ENCODE measurements around the gene C9orf72. TPM values are rescaled to one million over a fixed set of nuclear protein-coding genes. Genes with fewer than 3 reads are reported as not detected.

Gene C9orf72
- total and polyA plus RNA-seq, 2 donors from 2014 or later, result 5.6 to 16.1 TPM

DNA sequence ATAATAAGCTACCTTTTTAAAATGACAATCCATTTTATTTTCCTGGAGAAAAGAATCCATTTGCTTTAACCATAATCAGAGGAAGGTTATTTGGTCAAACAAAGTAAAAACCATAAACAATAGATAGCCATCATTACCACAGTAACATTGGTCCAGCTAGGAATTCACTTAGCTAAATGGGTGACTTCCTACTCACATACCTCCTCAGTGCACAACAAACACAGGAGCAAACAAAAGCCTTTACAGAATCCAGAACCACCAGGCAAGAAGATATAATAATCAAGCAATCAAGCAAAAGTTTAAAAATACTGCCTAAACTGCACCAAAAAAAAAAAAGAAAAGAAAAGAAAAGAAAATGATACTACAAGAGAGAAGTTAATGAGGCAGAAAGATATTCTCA is 50.1 kb downstream of the C9orf72 start:
- DNase-seq (no peak), FAIRE-seq (no peak)
- no peaks in the 10 kb centered on the region for H3K27me3 ChIP-seq (ENCODE audit: control insufficient read depth, insufficient read depth, low read length)
- no peak overlapping the region for H3K4me3 ChIP-seq (ENCODE audit: low read length in 3 of 3)
- peaks cover 0 to 2% (median 0%) of the 10 kb centered on the region in 3 donors for H3K36me3 ChIP-seq (ENCODE audit: control insufficient read depth in 2 of 3, insufficient read depth in 3 of 3, low read length in 3 of 3)
- H3K27ac ChIP-seq (ENCODE audit: low read depth in 2 of 2, low read length in 2 of 2), result no peak overlapping the region
- TF ChIP-seq, protein P1, sequence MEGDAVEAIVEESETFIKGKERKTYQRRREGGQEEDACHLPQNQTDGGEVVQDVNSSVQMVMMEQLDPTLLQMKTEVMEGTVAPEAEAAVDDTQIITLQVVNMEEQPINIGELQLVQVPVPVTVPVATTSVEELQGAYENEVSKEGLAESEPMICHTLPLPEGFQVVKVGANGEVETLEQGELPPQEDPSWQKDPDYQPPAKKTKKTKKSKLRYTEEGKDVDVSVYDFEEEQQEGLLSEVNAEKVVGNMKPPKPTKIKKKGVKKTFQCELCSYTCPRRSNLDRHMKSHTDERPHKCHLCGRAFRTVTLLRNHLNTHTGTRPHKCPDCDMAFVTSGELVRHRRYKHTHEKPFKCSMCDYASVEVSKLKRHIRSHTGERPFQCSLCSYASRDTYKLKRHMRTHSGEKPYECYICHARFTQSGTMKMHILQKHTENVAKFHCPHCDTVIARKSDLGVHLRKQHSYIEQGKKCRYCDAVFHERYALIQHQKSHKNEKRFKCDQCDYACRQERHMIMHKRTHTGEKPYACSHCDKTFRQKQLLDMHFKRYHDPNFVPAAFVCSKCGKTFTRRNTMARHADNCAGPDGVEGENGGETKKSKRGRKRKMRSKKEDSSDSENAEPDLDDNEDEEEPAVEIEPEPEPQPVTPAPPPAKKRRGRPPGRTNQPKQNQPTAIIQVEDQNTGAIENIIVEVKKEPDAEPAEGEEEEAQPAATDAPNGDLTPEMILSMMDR (IDR thresholded peaks at IDR 0.05; ENCODE audit: borderline replicate concordance, extremely low read depth, insufficient read depth), result no peak
- H3K9ac ChIP-seq (ENCODE audit: low read length in 3 of 3), result no peak overlapping the region
- no peaks in the 10 kb centered on the region for H3K9me3 ChIP-seq (ENCODE audit: control insufficient read depth in 2 of 3, insufficient read depth in 1 of 3, low read length in 3 of 3)
- peaks cover 0 to 7% (median 4%) of the 10 kb centered on the region in 3 donors for H3K4me1 ChIP-seq (ENCODE audit: control insufficient read depth in 2 of 3, insufficient read depth in 2 of 3, low read depth in 1 of 3, low read length in 3 of 3)
- intact Hi-C loops (cut with DNase I), result loop anchor here (10.0 kb wide), 1 partner anchor 188 kb away; no protein-coding TSS in a partner anchor

DNA sequence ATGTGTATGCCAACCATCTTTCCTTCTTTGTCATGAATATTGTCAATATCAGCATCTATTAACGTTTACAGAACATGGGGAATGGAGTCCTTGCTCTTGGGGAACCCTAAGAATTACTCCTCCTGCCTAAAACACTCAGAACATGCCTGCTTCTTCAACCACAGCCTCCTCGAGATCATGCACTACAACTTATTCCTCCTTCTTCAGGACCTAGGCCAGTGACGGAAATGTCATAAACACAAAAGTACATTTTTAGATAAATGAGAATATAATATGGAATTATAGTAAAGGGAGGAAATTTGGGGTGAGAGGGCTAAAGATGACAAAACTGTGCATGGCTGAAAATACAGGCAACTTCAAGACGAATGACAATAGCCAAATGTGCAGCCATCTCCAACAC is 52.3 kb downstream of the C9orf72 start:
- DNase-seq, result no peak
- Histone ChIP-seq H3K9ac (ENCODE audit: low read length in 3 of 3) (no peak overlapping the region), H3K27me3 (ENCODE audit: control insufficient read depth, insufficient read depth, low read length) (no peaks in the 10 kb centered on the region), H3K36me3 (ENCODE audit: control insufficient read depth in 2 of 3, insufficient read depth in 3 of 3, low read length in 3 of 3) (peaks cover 0 to 2% (median 0%) of the 10 kb centered on the region in 3 donors), H3K27ac (ENCODE audit: low read depth in 2 of 2, low read length in 2 of 2) (no peak overlapping the region), H3K9me3 (ENCODE audit: control insufficient read depth in 2 of 3, insufficient read depth in 1 of 3, low read length in 3 of 3) (no peaks in the 10 kb centered on the region), H3K4me1 (ENCODE audit: control insufficient read depth in 2 of 3, insufficient read depth in 2 of 3, low read depth in 1 of 3, low read length in 3 of 3) (no peaks in the 10 kb centered on the region), H3K4me3 (ENCODE audit: low read length in 3 of 3) (no peak overlapping the region)
- no peak for FAIRE-seq
- intact Hi-C loops (cut with DNase I), result loop anchor here (10.0 kb wide), 1 partner anchor 186 kb away; no protein-coding TSS in a partner anchor
- TF ChIP-seq, protein P1 (IDR thresholded peaks at IDR 0.05; ENCODE audit: borderline replicate concordance, extremely low read depth, insufficient read depth), result no peak

DNA sequence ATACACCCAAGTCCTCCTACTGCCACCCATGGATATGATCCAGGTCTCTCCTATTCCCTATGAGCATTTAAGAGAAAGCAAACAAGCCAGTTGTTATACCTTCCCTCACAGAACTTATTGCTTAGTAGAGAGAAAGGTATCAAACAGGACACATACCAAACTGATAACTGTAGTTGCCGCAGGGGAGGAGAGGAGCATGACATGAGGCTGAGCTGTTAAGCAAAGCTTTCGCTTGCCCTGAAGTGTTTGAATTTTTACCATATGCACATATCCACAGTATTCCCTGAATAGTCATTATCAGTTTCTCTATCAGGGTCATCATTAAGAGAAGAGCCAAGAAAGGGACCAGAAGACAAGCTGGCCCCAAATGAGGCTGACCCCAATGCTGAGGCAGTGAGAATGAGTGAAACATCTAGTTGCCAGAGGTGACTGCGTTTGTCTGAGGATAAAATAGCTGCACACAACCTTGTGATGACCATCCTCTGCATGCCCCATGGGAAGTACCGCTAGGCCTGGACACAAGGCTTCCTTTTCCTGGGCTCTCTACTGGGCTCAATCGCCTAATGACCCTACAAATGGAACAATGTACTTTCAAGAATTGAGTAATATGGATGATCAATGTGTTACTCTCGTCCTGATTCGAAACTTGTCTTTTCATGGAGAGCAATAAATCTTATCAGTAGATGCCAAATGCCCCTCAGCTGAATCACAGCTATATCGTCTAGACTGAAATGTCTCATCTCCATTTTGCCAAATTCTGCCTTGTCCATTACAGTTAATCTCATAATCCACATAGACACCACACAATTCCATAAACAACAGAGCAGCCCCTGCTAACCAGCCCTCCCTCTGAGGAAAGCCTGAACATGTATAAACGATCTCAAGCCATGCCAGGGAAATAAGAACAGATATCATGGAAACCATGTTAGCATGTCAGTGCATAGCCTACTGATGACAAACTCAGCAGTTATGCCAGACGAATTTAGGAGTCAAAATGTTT is 53.5 kb downstream of the C9orf72 start:
- TF ChIP-seq, protein P1 (IDR thresholded peaks at IDR 0.05; ENCODE audit: borderline replicate concordance, extremely low read depth, insufficient read depth), result no peak
- H3K9ac ChIP-seq (ENCODE audit: low read length in 3 of 3), result no peak overlapping the region
- H3K4me1 ChIP-seq (ENCODE audit: control insufficient read depth in 2 of 3, insufficient read depth in 2 of 3, low read depth in 1 of 3, low read length in 3 of 3), result no peaks in the 10 kb centered on the region
- H3K9me3 ChIP-seq (ENCODE audit: control insufficient read depth in 2 of 3, insufficient read depth in 1 of 3, low read length in 3 of 3), result no peaks in the 10 kb centered on the region
- H3K4me3 ChIP-seq (ENCODE audit: low read length in 3 of 3), result no peak overlapping the region
- no peak for FAIRE-seq
- H3K27me3 ChIP-seq (ENCODE audit: control insufficient read depth, insufficient read depth, low read length), result no peaks in the 10 kb centered on the region
- H3K36me3 ChIP-seq (ENCODE audit: control insufficient read depth in 2 of 3, insufficient read depth in 3 of 3, low read length in 3 of 3), result peaks cover 0 to 2% (median 0%) of the 10 kb centered on the region in 3 donors
- intact Hi-C loops (cut with DNase I), result loop anchor here (10.0 kb wide), 1 partner anchor 185 kb away; no protein-coding TSS in a partner anchor
- DNase-seq, result no peak
- no peak overlapping the region for H3K27ac ChIP-seq (ENCODE audit: low read depth in 2 of 2, low read length in 2 of 2)
